T-helper 2 cell treated with Interferon-gamma antibody and Interleukin-4, amounts not matched to agents 100 ng/mL and 5 ng/mL, for 36 hours (primary cell): ENCODE measurements around the gene GABBR2. TPM values are rescaled to one million over a fixed set of nuclear protein-coding genes. Genes with fewer than 3 reads are reported as not detected.

Experiments used
- intact Hi-C: fragments of 100-400 bp; cut with micrococcal nuclease; formaldehyde crosslinking; loops from one replicate; pipeline ENCODE4 v1.15.1; 2023
- total RNA-seq: library from RNA; stranded (reverse); gene quantifications from 2 replicates; pipeline ENCODE4 v1.2.3, GENCODE V29; 2022

Gene GABBR2
- total RNA-seq, 1 donor from 2014 or later: not detected

DNA sequence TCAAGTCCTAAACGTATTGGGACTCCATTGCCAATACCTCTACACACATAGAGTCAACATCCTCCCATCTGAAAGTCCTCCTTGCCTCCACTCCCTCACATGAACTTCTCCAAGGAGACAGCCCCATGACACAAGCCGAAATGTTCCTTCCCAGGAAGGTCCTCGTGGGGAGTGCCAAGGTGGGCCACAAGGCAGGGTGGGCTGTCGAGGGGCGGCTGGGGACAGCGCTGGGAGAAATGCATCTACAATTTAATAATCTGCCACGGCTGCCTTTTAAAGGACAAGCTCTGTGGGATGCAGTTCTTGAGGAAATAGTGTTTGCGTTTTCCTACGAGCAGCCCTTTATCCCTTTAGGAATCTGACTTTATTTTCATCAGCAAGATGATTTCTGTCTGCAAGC lies 138.7 kb downstream of the GABBR2 start:
- intact Hi-C loops: no loop called here

- intact Hi-C loops: no loop called here
These were observed 139.2 kb downstream of the GABBR2 start for GRCh38 chr9:98569491-98569890.

- intact Hi-C loops: no loop called here
These were observed 139.7 kb downstream of the GABBR2 start for GRCh38 chr9:98568909-98569469.

GRCh38 chr9:98568234-98568908 lies 140.4 kb downstream of the GABBR2 start:
- intact Hi-C loops: no loop called here

DNA sequence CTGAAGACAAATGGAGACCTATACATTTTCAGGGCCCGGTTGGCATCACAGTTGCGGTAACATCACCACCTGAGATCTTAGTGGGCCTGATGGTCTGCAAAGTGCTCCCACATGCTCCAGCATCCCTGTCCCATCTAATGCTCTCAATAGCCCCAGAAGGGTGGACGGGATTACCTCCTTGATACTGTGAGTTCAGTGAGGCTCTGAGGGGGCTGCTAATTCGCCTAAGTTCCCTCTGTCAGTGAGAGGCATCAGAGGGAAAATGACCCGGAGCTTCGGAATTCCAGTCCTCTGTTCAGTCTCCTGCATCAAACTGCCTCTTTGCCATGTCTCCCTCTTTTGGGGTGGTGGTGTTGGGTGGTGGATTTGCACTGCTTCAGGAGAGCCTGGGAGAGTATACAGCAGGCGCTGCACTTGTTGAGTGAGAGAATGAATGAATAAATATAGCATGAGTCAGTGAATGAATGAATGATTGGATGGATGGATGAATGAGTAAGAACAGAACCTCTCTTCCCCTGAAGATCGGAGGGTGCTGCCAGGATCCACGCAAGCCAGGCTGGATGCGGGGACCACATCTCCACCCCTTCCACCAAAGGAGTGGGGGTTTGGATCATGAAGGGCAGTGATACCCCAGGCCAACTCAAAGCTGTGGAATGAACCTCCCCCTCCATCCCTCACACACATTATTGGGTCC lies 141.0 kb downstream of the GABBR2 start:
- intact Hi-C loops: no loop called here

GRCh38 chr9:98565152-98566135 lies 143.3 kb downstream of the GABBR2 start:
- intact Hi-C loops: no loop called here

- intact Hi-C loops: no loop called here
These were observed 144.0 kb downstream of the GABBR2 start for GRCh38 chr9:98564714-98565113.

- intact Hi-C loops: no loop called here
These were observed 144.7 kb downstream of the GABBR2 start for GRCh38 chr9:98563988-98564387.

DNA sequence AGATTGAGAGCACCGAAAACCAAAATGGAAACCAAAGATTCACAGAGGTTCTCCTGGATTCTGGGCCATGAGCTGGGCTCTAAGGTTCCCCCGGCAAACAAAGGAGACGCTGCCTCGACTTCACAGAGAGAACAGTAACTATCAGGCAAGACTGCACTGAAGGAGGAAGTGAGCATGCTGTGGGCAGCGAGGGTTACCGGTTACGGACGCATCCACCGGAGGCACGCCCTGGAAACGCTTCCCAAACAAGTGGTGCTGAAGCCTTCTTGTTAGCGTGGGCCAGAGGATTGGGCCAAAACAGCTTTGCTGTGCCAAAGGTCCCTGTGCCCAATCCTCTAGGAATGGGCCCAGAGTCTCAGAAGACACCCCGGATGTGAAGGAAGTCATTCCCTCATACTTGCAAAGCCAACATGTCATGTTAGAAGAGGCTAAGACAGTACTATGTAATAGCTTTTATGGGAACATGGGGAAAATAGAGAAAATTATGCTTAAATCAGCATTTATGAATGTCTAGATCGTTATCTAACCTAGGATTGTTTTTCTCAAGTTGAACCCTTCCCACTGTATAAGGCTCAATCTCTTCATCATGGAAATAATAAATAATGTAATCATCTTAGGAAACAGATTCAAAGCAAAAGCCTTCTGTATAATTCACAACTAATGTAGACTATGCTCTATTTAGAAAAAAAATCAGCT lies 145.4 kb downstream of the GABBR2 start:
- intact Hi-C loops: no loop called here

DNA sequence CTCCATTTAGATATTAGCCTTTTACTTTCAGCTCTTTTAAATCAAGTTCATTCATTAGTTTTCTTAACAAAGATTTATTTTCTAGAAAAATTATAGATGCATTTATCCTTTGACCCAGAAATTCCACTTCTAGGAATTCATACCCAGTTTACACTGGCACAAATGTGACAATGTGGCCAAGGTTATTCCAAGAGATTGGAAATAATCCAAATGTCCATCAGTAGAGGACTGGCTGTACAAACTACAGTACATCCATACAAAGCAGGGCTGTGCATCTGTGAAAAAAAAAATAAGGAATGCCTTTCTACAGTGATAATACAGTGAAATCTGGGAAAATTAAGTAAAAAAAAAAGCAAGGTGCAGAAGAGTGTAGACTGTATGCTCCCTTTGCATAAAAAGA lies 149.2 kb downstream of the GABBR2 start:
- intact Hi-C loops: no loop called here

- intact Hi-C loops: no loop called here
These were observed 150.2 kb downstream of the GABBR2 start for GRCh38 chr9:98558575-98558974.

- intact Hi-C loops: no loop called here
These were observed 152.2 kb downstream of the GABBR2 start for GRCh38 chr9:98556511-98556910.

DNA sequence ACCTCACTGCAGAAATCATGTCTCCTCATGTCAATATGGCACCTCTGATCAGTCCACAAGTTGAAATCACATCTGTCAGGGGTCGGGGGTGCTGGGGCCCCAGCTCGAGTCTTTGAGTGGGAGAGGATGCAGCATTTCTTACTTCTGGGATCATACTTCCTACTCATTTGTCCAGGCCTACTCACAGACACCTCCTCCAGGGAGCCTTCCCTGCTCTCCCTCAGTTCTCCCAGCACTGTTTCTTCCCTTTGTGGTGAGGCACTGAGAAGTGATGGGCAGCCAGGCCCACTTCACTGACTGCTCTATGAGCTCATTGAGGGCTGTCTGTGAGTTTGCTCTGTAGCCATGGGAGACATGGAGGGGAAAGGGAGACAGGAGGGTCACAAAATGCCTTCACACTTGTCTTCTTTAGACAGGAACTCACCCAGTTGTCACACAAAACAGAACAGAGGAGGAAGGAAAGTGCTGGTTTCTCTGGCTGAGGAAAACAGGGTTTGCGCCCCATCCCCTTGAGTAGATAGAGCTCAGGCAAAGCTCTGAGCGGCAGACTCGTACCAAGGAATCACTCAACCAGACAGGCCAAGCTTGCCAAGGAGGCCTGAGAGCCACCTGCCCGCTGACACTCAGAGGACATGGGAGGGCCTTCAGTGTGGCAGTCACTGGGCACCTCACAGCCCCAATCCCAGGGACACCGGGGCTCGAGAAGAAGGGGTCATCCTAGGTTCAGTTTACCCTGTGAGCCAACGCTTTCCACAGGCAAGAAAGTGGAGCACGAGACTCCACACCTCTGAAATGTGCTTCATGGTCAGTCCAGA lies 152.9 kb downstream of the GABBR2 start:
- intact Hi-C loops: no loop called here

- intact Hi-C loops: no loop called here
These were observed 154.0 kb downstream of the GABBR2 start for GRCh38 chr9:98554752-98555151.

GRCh38 chr9:98552331-98552730 lies 156.4 kb downstream of the GABBR2 start:
- intact Hi-C loops: no loop called here

DNA sequence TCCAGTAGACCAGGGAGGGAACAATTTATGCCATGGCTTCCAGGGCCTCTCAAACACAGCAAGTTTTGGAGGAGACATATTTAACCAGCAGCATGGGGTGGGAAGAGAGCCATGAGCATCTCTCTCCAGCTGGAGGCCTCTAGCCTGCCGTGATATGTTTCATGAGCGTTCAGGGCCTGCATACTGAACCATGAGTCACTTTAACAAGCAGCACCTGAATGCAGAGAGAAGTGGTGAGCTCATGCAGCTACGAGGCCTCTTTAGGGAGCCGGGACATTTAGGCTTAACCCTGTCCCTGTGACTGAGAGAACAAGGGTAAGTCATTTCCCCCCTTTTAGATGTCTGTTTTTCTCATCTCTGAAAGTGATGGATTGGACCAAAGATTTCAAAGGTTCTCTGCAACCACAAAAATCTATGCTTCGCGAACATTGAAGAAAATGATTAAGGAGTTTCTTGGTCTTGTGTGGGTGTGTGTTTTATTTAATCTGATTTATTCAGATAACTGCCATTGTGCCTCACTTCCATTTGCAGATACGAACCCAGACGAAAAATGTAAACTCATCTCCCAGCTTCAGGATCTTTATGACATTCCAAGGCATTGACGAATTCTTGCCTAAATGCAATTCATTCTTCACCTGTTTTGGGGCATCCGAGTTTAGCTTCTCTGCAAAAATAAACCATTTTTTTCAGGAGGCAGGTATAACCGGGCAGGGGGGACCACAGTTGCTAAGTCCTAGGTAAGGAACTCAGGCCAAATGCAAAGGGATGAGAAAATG lies 157.0 kb downstream of the GABBR2 start:
- intact Hi-C loops: no loop called here

- intact Hi-C loops: no loop called here
These were observed 158.4 kb downstream of the GABBR2 start for GRCh38 chr9:98550206-98550820.

GRCh38 chr9:98549401-98549800 lies 159.3 kb downstream of the GABBR2 start:
- intact Hi-C loops: no loop called here

DNA sequence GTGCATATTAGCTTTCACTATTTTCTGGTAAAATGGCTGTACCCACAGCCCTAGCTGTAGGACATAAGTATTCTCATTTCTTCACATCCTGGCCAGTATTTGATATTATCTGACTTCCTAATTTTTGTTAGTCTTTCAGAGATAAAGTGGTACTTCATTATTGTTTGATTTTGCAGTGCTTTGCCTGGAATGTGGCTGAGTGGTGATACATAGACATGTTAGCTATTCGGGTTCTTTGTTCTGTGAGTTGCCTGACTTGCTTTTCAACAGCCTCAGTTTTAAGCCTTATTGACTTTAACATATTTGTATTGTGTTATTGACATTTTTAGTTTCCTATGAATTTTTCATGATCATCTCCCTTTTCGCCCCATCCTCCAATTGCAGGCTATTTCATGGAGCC lies 161.1 kb downstream of the GABBR2 start:
- intact Hi-C loops: no loop called here
